HL-60 (cell line): Measurements from ENCODE around the gene SAC3D1.

ENCODE experiments used
- GABPA ChIP-seq: IDR thresholded peaks from 2 replicates; pipeline ENCODE4 v1.6.1; 2012; ENCODE audit warnings: low read depth
- POLR2AphosphoS5 ChIP-seq: IDR thresholded peaks from 2 replicates; pipeline ENCODE4 v1.6.1; 2012; ENCODE audit warnings: low read depth
- SPI1 ChIP-seq: IDR thresholded peaks from 2 replicates; pipeline ENCODE4 v1.6.1; 2012; ENCODE audit warnings: low read depth, mild to moderate bottlenecking, borderline replicate concordance
- TF ChIP-seq, protein P1 (sequence below): IDR thresholded peaks from one replicate; pipeline ENCODE4 v1.5.1; 2011; ENCODE audit warnings: low read length, control low read depth, inconsistent platforms; ENCODE audit not compliant: insufficient read depth
- TF ChIP-seq, protein P2 (sequence below): IDR thresholded peaks from 2 replicates; pipeline ENCODE4 v1.6.1; 2012; ENCODE audit warnings: low read depth; ENCODE audit not compliant: insufficient replicate concordance

GRCh38 chr11:65085446-65085845, 44.4 kb downstream of the SAC3D1 start:
- TF ChIP-seq, protein P1, sequence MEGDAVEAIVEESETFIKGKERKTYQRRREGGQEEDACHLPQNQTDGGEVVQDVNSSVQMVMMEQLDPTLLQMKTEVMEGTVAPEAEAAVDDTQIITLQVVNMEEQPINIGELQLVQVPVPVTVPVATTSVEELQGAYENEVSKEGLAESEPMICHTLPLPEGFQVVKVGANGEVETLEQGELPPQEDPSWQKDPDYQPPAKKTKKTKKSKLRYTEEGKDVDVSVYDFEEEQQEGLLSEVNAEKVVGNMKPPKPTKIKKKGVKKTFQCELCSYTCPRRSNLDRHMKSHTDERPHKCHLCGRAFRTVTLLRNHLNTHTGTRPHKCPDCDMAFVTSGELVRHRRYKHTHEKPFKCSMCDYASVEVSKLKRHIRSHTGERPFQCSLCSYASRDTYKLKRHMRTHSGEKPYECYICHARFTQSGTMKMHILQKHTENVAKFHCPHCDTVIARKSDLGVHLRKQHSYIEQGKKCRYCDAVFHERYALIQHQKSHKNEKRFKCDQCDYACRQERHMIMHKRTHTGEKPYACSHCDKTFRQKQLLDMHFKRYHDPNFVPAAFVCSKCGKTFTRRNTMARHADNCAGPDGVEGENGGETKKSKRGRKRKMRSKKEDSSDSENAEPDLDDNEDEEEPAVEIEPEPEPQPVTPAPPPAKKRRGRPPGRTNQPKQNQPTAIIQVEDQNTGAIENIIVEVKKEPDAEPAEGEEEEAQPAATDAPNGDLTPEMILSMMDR: no peak
- TF ChIP-seq, protein P2, sequence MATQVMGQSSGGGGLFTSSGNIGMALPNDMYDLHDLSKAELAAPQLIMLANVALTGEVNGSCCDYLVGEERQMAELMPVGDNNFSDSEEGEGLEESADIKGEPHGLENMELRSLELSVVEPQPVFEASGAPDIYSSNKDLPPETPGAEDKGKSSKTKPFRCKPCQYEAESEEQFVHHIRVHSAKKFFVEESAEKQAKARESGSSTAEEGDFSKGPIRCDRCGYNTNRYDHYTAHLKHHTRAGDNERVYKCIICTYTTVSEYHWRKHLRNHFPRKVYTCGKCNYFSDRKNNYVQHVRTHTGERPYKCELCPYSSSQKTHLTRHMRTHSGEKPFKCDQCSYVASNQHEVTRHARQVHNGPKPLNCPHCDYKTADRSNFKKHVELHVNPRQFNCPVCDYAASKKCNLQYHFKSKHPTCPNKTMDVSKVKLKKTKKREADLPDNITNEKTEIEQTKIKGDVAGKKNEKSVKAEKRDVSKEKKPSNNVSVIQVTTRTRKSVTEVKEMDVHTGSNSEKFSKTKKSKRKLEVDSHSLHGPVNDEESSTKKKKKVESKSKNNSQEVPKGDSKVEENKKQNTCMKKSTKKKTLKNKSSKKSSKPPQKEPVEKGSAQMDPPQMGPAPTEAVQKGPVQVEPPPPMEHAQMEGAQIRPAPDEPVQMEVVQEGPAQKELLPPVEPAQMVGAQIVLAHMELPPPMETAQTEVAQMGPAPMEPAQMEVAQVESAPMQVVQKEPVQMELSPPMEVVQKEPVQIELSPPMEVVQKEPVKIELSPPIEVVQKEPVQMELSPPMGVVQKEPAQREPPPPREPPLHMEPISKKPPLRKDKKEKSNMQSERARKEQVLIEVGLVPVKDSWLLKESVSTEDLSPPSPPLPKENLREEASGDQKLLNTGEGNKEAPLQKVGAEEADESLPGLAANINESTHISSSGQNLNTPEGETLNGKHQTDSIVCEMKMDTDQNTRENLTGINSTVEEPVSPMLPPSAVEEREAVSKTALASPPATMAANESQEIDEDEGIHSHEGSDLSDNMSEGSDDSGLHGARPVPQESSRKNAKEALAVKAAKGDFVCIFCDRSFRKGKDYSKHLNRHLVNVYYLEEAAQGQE: no peak
- TF ChIP-seq POLR2AphosphoS5: no peak
- no peak for TF ChIP-seq GABPA
- TF ChIP-seq SPI1: peak; percentile 44; the same call in 1 of the 2 replicates
